PC-3 (cell line): Measurements from ENCODE around the gene SHROOM3.

ENCODE experiments used
- EZH2 ChIP-seq: fragments of 300-600 bp; sonication (generic); IDR thresholded peaks from one replicate; pipeline ENCODE4 v1.6.1; 2017; ENCODE audit warnings: antibody characterized with exemption, mild to moderate bottlenecking, low read length; ENCODE audit not compliant: unreplicated experiment
- EZH2phosphoT487 ChIP-seq: fragments of 300-600 bp; sonication (generic); IDR thresholded peaks from 2 replicates; pipeline ENCODE4 v1.6.1; 2018; ENCODE audit warnings: mild to moderate bottlenecking, antibody characterized with exemption, low read length, borderline replicate concordance
- TF ChIP-seq, protein P1 (sequence below): fragments of 300-600 bp; sonication (generic); conservative IDR thresholded peaks from 2 replicates; pipeline ENCODE4 v1.5.1; 2017; ENCODE audit warnings: antibody characterized with exemption, low read depth, mild to moderate bottlenecking, low read length

DNA sequence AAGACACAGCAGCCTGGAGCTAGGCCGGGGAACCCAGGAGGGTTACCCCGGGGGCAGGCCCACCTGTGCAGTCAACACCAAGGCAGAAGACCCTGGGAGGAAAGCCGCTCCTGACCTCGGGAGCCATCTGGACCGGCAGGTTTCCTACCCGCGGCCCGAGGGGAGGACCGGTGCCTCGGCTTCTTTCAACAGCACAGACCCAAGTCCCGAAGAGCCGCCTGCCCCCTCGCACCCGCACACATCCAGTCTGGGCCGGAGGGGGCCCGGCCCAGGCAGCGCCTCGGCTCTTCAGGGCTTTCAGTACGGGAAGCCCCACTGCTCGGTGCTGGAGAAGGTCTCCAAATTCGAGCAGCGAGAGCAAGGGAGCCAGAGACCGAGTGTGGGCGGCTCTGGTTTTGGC lies 305.2 kb downstream of the SHROOM3 start:
- TF ChIP-seq, protein P1, sequence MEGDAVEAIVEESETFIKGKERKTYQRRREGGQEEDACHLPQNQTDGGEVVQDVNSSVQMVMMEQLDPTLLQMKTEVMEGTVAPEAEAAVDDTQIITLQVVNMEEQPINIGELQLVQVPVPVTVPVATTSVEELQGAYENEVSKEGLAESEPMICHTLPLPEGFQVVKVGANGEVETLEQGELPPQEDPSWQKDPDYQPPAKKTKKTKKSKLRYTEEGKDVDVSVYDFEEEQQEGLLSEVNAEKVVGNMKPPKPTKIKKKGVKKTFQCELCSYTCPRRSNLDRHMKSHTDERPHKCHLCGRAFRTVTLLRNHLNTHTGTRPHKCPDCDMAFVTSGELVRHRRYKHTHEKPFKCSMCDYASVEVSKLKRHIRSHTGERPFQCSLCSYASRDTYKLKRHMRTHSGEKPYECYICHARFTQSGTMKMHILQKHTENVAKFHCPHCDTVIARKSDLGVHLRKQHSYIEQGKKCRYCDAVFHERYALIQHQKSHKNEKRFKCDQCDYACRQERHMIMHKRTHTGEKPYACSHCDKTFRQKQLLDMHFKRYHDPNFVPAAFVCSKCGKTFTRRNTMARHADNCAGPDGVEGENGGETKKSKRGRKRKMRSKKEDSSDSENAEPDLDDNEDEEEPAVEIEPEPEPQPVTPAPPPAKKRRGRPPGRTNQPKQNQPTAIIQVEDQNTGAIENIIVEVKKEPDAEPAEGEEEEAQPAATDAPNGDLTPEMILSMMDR: no peak
- TF ChIP-seq EZH2phosphoT487 (no peak), EZH2 (no peak)
